Colonic mucosa (tissue), 4 donors: Measurements from ENCODE around the gene MSMO1. TPM values are rescaled to one million over a fixed set of nuclear protein-coding genes. Genes with fewer than 3 reads are reported as not detected.

Experiments
- DNase-seq: peaks from one replicate; pipeline ENCODE4 v3.0.0-alpha.2; 2020
- H3K27ac ChIP-seq: fragments of 200-600 bp; one replicate; pipeline ENCODE4 v1.8.0; 2021
- H3K27me3 ChIP-seq: fragments of 200-600 bp; one replicate; pipeline ENCODE4 v1.8.0; 2021
- H3K36me3 ChIP-seq: fragments of 200-600 bp; one replicate; pipeline ENCODE4 v1.8.0; 2021
- H3K4me1 ChIP-seq: fragments of 200-600 bp; one replicate; pipeline ENCODE4 v1.8.0; 2021; ENCODE audit warnings: mild to moderate bottlenecking
- H3K4me3 ChIP-seq: fragments of 200-600 bp; one replicate; pipeline ENCODE4 v1.8.0; 2021
- H3K9ac ChIP-seq, 2 donors: one replicate each; pipeline ENCODE4 v1.7.0; 2013; ENCODE audit warnings: control low read depth in 2 of 2, low read depth in 2 of 2, low read length in 2 of 2
- H3K9me3 ChIP-seq: fragments of 200-600 bp; one replicate; pipeline ENCODE4 v1.8.0; 2021
- CTCF ChIP-seq: fragments of 200-600 bp; IDR thresholded peaks from one replicate; pipeline ENCODE4 v1.8.0; 2022; ENCODE audit warnings: antibody characterized with exemption, mild to moderate bottlenecking
- intact Hi-C: fragments of 100-400 bp; cut with DNase I; formaldehyde crosslinking; loops from one replicate; pipeline ENCODE4 v1.14.1; 2022
- total RNA-seq, 2 donors: library from RNA; stranded (reverse); fragmentation: NEBNext Ultra II Directional in 1 of 2; extraction: Animal tissue kit (Norgen Biotek cat#: 25700) in 1 of 2; gene quantifications; one replicate each; pipeline ENCODE4 v1.2.1, GENCODE V29; 2021
- donor health status: healthy.
- donor health status: DM: no; HTN: no; CAD: no.
- donor health status: DM: no; HTN: no; CAD: no.

The MSMO1 gene
- total RNA-seq, 2 donors from 2014 or later, result 51.7 to 290 TPM

DNA sequence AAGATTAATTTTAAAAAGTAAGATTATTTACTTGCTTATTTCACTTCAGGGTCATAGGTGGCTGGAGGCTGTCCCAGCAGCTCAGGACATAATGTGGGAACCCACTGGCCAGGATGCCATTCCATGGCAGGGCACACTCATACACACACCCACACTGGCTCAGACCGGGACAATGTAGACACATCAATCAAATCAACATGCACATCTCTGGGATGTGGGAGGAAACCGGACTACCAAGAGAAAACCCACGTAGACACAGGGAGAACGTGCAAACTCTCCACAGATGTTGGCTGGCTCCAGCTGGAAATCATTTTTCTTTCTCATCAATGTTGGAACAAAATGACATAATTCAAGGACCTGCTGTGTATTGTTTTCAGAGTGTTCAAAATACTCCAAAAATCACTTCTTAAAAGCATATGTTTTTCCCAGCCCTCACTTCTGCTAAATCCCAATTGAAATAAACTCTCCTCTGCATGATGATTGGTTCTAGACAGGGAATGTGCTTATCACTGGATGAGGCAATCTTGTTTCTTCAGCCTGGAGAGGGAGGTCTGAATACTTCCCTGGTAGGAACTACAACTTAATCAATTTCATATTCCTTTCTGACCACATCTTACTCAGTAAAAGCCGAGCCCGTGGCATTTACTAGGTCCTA is 32.7 kb downstream of the MSMO1 start:
- H3K9ac ChIP-seq, result no peak overlapping the region
- H3K9me3 ChIP-seq, result no peaks in the 10 kb centered on the region
- H3K27ac ChIP-seq, result no peak overlapping the region
- H3K4me1 ChIP-seq, result no peaks in the 10 kb centered on the region
- no peaks in the 10 kb centered on the region for H3K27me3 ChIP-seq
- no peak for TF ChIP-seq CTCF
- no peak for DNase-seq
- no peaks in the 10 kb centered on the region for H3K36me3 ChIP-seq
- no peak overlapping the region for H3K4me3 ChIP-seq
- intact Hi-C loops, result no loop called here

DNA sequence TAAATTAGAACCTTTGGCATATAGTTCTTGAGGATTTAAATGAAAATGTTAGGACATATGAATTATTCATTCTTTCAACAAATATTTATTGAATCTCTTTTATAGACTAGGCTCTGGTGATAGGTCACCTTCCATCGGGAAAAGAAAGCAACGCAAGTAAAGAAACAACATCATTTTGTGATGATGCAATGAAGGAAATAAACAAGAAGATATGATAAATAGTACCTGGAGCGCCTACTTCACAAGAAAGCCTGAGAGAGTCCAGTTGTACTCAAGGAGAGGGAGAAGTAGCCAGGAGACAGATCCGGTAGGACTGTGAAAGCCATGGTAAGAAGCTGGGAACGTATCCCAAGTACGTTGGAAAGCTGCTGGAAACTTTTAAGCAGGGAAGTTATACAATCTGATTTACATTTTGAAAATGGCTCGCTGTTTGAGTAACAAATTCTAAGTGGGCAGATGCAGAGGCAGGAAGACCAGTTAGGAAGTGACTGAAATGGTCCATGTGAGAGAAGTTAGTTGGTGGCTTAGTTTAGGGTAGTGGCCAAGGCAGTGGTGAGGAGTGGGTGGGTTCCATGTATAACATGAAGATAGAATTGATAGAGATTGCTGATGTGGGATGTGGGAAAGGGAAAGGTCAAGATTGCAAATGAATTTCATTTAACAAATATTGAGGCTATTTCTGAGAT is 33.7 kb downstream of the MSMO1 start:
- intact Hi-C loops, result no loop called here
- DNase-seq, result no peak
- no peaks in the 10 kb centered on the region for H3K9me3 ChIP-seq
- H3K4me1 ChIP-seq, result no peaks in the 10 kb centered on the region
- H3K4me3 ChIP-seq, result no peak overlapping the region
- H3K27ac ChIP-seq, result no peak overlapping the region
- no peaks in the 10 kb centered on the region for H3K27me3 ChIP-seq
- no peak for TF ChIP-seq CTCF
- H3K36me3 ChIP-seq, result no peaks in the 10 kb centered on the region
- no peak overlapping the region for H3K9ac ChIP-seq

GRCh38 chr4:165361810-165362209 is 34.3 kb downstream of the MSMO1 start:
- no peaks in the 10 kb centered on the region for H3K27me3 ChIP-seq
- no peak overlapping the region for H3K9ac ChIP-seq
- H3K4me1 ChIP-seq, result no peaks in the 10 kb centered on the region
- H3K4me3 ChIP-seq, result no peak overlapping the region
- no peaks in the 10 kb centered on the region for H3K9me3 ChIP-seq
- no peak overlapping the region for H3K27ac ChIP-seq
- no peaks in the 10 kb centered on the region for H3K36me3 ChIP-seq
- TF ChIP-seq CTCF, result no peak
- intact Hi-C loops, result no loop called here
- DNase-seq, result no peak

- intact Hi-C loops, result no loop called here
- no peaks in the 10 kb centered on the region for H3K27me3 ChIP-seq
- no peak overlapping the region for H3K4me3 ChIP-seq
- H3K9ac ChIP-seq, result peak overlapping the region in 1 of 2 donors; percentile 49
- H3K4me1 ChIP-seq, result no peaks in the 10 kb centered on the region
- TF ChIP-seq CTCF, result no peak
- H3K36me3 ChIP-seq, result no peaks in the 10 kb centered on the region
- H3K27ac ChIP-seq, result peak overlapping the region; percentile 75
- peak; percentile 66 for DNase-seq
- no peaks in the 10 kb centered on the region for H3K9me3 ChIP-seq
Measured at GRCh38 chr4:165364452-165365080, 37.1 kb downstream of the MSMO1 start.

GRCh38 chr4:165367040-165367439 is 39.6 kb downstream of the MSMO1 start:
- no peak overlapping the region for H3K4me3 ChIP-seq
- intact Hi-C loops, result no loop called here
- H3K27me3 ChIP-seq, result no peaks in the 10 kb centered on the region
- H3K36me3 ChIP-seq, result no peaks in the 10 kb centered on the region
- no peak for DNase-seq
- no peaks in the 10 kb centered on the region for H3K9me3 ChIP-seq
- TF ChIP-seq CTCF, result no peak
- no peak overlapping the region for H3K9ac ChIP-seq
- H3K27ac ChIP-seq, result no peak overlapping the region
- no peaks in the 10 kb centered on the region for H3K4me1 ChIP-seq
